ENCODE data around the gene TP53TG3D. TPM values are rescaled to one million over a fixed set of nuclear protein-coding genes. Genes with fewer than 3 reads are reported as not detected.
"Not testable (repeated sequence)": the region's sequence is repeated elsewhere in the genome, so short reads cannot be mapped to it uniquely, and the experiment has no call there.

Gene TP53TG3D
- total and polyA plus RNA-seq, 2 donors (not counting 3 experiments of a cell fraction or from before 2014, with no cell fraction given), result not detected

- H3K9me1 ChIP-seq (replicated peaks; ENCODE audit: control insufficient read depth, extremely low read depth, insufficient read depth, low read length); H3K27me3 ChIP-seq (ENCODE audit: control insufficient read depth in 2 of 2, insufficient read depth in 2 of 2, low read length in 2 of 2); BruUV-seq (replicated peaks); DNase-seq (ENCODE audit: low read depth, low spot score); H3K4me1 ChIP-seq (ENCODE audit: control insufficient read depth, extremely low read depth, insufficient read depth, low read length); FAIRE-seq; H3K27ac ChIP-seq (ENCODE audit: insufficient read depth, low read depth, low read length); H3K4me3 ChIP-seq (replicated peaks in 1 of 3; ENCODE audit: insufficient read depth in 1 of 3, low read depth in 1 of 3, low read length in 3 of 3); H2AFZ ChIP-seq (ENCODE audit: low read depth, low read length); H3K79me2 ChIP-seq (ENCODE audit: control insufficient read depth, insufficient read depth, low read length); H3K9me3 ChIP-seq (replicated peaks; ENCODE audit: control insufficient read depth, insufficient read depth, low read length); H4K20me1 ChIP-seq (replicated peaks; ENCODE audit: control insufficient read depth, extremely low read depth, insufficient read depth, low read length); dilution Hi-C loops (cut with MboI; ENCODE audit: extremely low pct_ligation_motif_present, low sequenced_read_pairs); POLR2A ChIA-PET; CTCF ChIA-PET; H3K9ac ChIP-seq (replicated peaks; ENCODE audit: extremely low read depth, insufficient read depth, low read length); H3K36me3 ChIP-seq (ENCODE audit: control insufficient read depth in 2 of 2, extremely low read depth in 1 of 2, insufficient read depth in 2 of 2, low read length in 2 of 2); intact Hi-C loops (cut with micrococcal nuclease); H3K4me2 ChIP-seq (ENCODE audit: insufficient read depth, low read length): not testable (repeated sequence)
Observed at GRCh38 chr16:32281910-32282309, 28.8 kb downstream of the TP53TG3D start.

GRCh38 chr16:32283024-32283423 is 29.9 kb downstream of the TP53TG3D start:
- H3K27ac ChIP-seq (ENCODE audit: insufficient read depth, low read depth, low read length); H4K20me1 ChIP-seq (replicated peaks; ENCODE audit: control insufficient read depth, extremely low read depth, insufficient read depth, low read length); H3K36me3 ChIP-seq (ENCODE audit: control insufficient read depth in 2 of 2, extremely low read depth in 1 of 2, insufficient read depth in 2 of 2, low read length in 2 of 2); H3K9me3 ChIP-seq (replicated peaks; ENCODE audit: control insufficient read depth, insufficient read depth, low read length); H3K9ac ChIP-seq (replicated peaks; ENCODE audit: extremely low read depth, insufficient read depth, low read length); dilution Hi-C loops (cut with MboI; ENCODE audit: extremely low pct_ligation_motif_present, low sequenced_read_pairs); H3K4me3 ChIP-seq (replicated peaks in 1 of 3; ENCODE audit: insufficient read depth in 1 of 3, low read depth in 1 of 3, low read length in 3 of 3); CTCF ChIA-PET; H3K9me1 ChIP-seq (replicated peaks; ENCODE audit: control insufficient read depth, extremely low read depth, insufficient read depth, low read length); POLR2A ChIA-PET; H3K4me1 ChIP-seq (ENCODE audit: control insufficient read depth, extremely low read depth, insufficient read depth, low read length); FAIRE-seq; H3K4me2 ChIP-seq (ENCODE audit: insufficient read depth, low read length); intact Hi-C loops (cut with micrococcal nuclease); DNase-seq (ENCODE audit: low read depth, low spot score); H3K79me2 ChIP-seq (ENCODE audit: control insufficient read depth, insufficient read depth, low read length); H3K27me3 ChIP-seq (ENCODE audit: control insufficient read depth in 2 of 2, insufficient read depth in 2 of 2, low read length in 2 of 2); BruUV-seq (replicated peaks); H2AFZ ChIP-seq (ENCODE audit: low read depth, low read length): not testable (repeated sequence)

GRCh38 chr16:32283917-32284495 is 30.9 kb downstream of the TP53TG3D start:
- BruUV-seq (replicated peaks); H3K9ac ChIP-seq (replicated peaks; ENCODE audit: extremely low read depth, insufficient read depth, low read length); intact Hi-C loops (cut with micrococcal nuclease); H3K36me3 ChIP-seq (ENCODE audit: control insufficient read depth in 2 of 2, extremely low read depth in 1 of 2, insufficient read depth in 2 of 2, low read length in 2 of 2); FAIRE-seq; DNase-seq (ENCODE audit: low read depth, low spot score); H2AFZ ChIP-seq (ENCODE audit: low read depth, low read length); H3K9me3 ChIP-seq (replicated peaks; ENCODE audit: control insufficient read depth, insufficient read depth, low read length); H3K27ac ChIP-seq (ENCODE audit: insufficient read depth, low read depth, low read length); H4K20me1 ChIP-seq (replicated peaks; ENCODE audit: control insufficient read depth, extremely low read depth, insufficient read depth, low read length); H3K27me3 ChIP-seq (ENCODE audit: control insufficient read depth in 2 of 2, insufficient read depth in 2 of 2, low read length in 2 of 2); dilution Hi-C loops (cut with MboI; ENCODE audit: extremely low pct_ligation_motif_present, low sequenced_read_pairs); CTCF ChIA-PET; H3K4me1 ChIP-seq (ENCODE audit: control insufficient read depth, extremely low read depth, insufficient read depth, low read length); H3K79me2 ChIP-seq (ENCODE audit: control insufficient read depth, insufficient read depth, low read length); H3K9me1 ChIP-seq (replicated peaks; ENCODE audit: control insufficient read depth, extremely low read depth, insufficient read depth, low read length); POLR2A ChIA-PET; H3K4me3 ChIP-seq (replicated peaks in 1 of 3; ENCODE audit: insufficient read depth in 1 of 3, low read depth in 1 of 3, low read length in 3 of 3); H3K4me2 ChIP-seq (ENCODE audit: insufficient read depth, low read length): not testable (repeated sequence)

- dilution Hi-C loops (cut with MboI; ENCODE audit: extremely low pct_ligation_motif_present, low sequenced_read_pairs); DNase-seq (ENCODE audit: low read depth, low spot score); H3K4me1 ChIP-seq (ENCODE audit: control insufficient read depth, extremely low read depth, insufficient read depth, low read length); CTCF ChIA-PET; H3K9me3 ChIP-seq (replicated peaks; ENCODE audit: control insufficient read depth, insufficient read depth, low read length); H2AFZ ChIP-seq (ENCODE audit: low read depth, low read length); H3K9me1 ChIP-seq (replicated peaks; ENCODE audit: control insufficient read depth, extremely low read depth, insufficient read depth, low read length); H3K79me2 ChIP-seq (ENCODE audit: control insufficient read depth, insufficient read depth, low read length); BruUV-seq (replicated peaks); H3K27ac ChIP-seq (ENCODE audit: insufficient read depth, low read depth, low read length); H3K4me3 ChIP-seq (replicated peaks in 1 of 3; ENCODE audit: insufficient read depth in 1 of 3, low read depth in 1 of 3, low read length in 3 of 3); H4K20me1 ChIP-seq (replicated peaks; ENCODE audit: control insufficient read depth, extremely low read depth, insufficient read depth, low read length); H3K9ac ChIP-seq (replicated peaks; ENCODE audit: extremely low read depth, insufficient read depth, low read length); H3K4me2 ChIP-seq (ENCODE audit: insufficient read depth, low read length); POLR2A ChIA-PET; H3K36me3 ChIP-seq (ENCODE audit: control insufficient read depth in 2 of 2, extremely low read depth in 1 of 2, insufficient read depth in 2 of 2, low read length in 2 of 2); FAIRE-seq; H3K27me3 ChIP-seq (ENCODE audit: control insufficient read depth in 2 of 2, insufficient read depth in 2 of 2, low read length in 2 of 2); intact Hi-C loops (cut with micrococcal nuclease): not testable (repeated sequence)
Observed at GRCh38 chr16:32284800-32285796, 32.0 kb downstream of the TP53TG3D start.
